ENCODE measurements around the gene CCDC85C.
"Not testable (repeated sequence)": the region's sequence is repeated elsewhere in the genome, so short reads cannot be mapped to it uniquely, and the experiment has no call there.

CCDC85C gene

GRCh38 chr14:99603471-99604277 lies at the start of gene CCDC85C:
Gene CCDC85C (minus strand): TSS chr14:99604207. CDS start chr14:99603959, 248 bp downstream.
- no peak for DNase-seq

- no peak for DNase-seq
These were observed 48.1 kb upstream of the CCDC85C start for GRCh38 chr14:99651953-99652746.

GRCh38 chr14:99650189-99650588 lies 46.2 kb upstream of the CCDC85C start:
- DNase-seq: no peak

- no peak for DNase-seq
These were observed 45.6 kb upstream of the CCDC85C start for GRCh38 chr14:99649643-99650042.

- no peak for DNase-seq
These were observed 45.2 kb upstream of the CCDC85C start for GRCh38 chr14:99649219-99649618.

GRCh38 chr14:99648027-99648784 lies 44.2 kb upstream of the CCDC85C start:
- no peak for DNase-seq

- no peak for DNase-seq
These were observed 43.4 kb upstream of the CCDC85C start for GRCh38 chr14:99647411-99647810.

- DNase-seq: no peak
These were observed 41.8 kb upstream of the CCDC85C start for GRCh38 chr14:99645545-99646505.

- DNase-seq: no peak
These were observed 40.9 kb upstream of the CCDC85C start, which contains the start of gene HHIPL1 for GRCh38 chr14:99644723-99645544. Gene HHIPL1 (plus strand): TSS chr14:99645129. CDS start chr14:99645208, 79 bp downstream.

GRCh38 chr14:99644035-99644587 lies 40.1 kb upstream of the CCDC85C start:
- no peak for DNase-seq

- no peak for DNase-seq
These were observed 39.3 kb upstream of the CCDC85C start for GRCh38 chr14:99643343-99643742.

GRCh38 chr14:99642771-99643170 lies 38.8 kb upstream of the CCDC85C start:
- not testable (repeated sequence) for DNase-seq

GRCh38 chr14:99637624-99638023 lies 33.6 kb upstream of the CCDC85C start:
- no peak for DNase-seq

- no peak for DNase-seq
These were observed 32.5 kb upstream of the CCDC85C start for GRCh38 chr14:99636487-99636886.

- no peak for DNase-seq
These were observed 31.1 kb upstream of the CCDC85C start for GRCh38 chr14:99635116-99635515.

GRCh38 chr14:99634443-99634842 lies 30.4 kb upstream of the CCDC85C start:
- DNase-seq: no peak

- no peak for DNase-seq
These were observed 29.9 kb upstream of the CCDC85C start for GRCh38 chr14:99633918-99634317.

- no peak for DNase-seq
These were observed 29.1 kb upstream of the CCDC85C start for GRCh38 chr14:99633141-99633540.

- no peak for DNase-seq
These were observed 28.5 kb upstream of the CCDC85C start for GRCh38 chr14:99632410-99633035.

GRCh38 chr14:99630202-99630601 lies 26.2 kb upstream of the CCDC85C start:
- DNase-seq: no peak

Measured in hippocampal formation (tissue), 2 donors.